ENCODE data around the gene CDCP1.

DNA sequence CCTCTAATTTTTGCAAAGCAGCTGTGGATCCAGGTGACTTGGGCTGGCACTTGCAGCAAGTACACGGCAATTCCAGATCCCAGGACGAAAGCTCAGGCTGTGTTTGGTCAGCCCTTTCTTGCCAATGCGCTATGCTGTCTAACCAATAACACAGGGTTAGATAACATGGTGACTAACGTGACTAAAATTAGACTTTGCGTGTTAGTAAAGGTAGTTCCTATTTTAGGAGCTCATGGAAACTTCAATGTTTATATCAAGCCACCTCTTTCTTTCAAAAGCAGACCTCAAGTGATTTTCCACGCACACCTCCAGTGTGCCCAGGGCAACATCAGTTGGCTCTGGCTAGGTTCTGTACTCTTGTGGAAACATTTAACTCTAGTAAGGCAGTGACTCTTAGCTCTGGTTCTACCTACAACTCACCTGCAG, 32.5 kb downstream of the CDCP1 start:
- TF ChIP-seq, protein P1, sequence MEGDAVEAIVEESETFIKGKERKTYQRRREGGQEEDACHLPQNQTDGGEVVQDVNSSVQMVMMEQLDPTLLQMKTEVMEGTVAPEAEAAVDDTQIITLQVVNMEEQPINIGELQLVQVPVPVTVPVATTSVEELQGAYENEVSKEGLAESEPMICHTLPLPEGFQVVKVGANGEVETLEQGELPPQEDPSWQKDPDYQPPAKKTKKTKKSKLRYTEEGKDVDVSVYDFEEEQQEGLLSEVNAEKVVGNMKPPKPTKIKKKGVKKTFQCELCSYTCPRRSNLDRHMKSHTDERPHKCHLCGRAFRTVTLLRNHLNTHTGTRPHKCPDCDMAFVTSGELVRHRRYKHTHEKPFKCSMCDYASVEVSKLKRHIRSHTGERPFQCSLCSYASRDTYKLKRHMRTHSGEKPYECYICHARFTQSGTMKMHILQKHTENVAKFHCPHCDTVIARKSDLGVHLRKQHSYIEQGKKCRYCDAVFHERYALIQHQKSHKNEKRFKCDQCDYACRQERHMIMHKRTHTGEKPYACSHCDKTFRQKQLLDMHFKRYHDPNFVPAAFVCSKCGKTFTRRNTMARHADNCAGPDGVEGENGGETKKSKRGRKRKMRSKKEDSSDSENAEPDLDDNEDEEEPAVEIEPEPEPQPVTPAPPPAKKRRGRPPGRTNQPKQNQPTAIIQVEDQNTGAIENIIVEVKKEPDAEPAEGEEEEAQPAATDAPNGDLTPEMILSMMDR (conservative IDR thresholded peaks at IDR 0.05) = no peak
- TF ChIP-seq EZH2 (IDR thresholded peaks at IDR 0.05; ENCODE audit: low read depth) = no peak

All from PC-9 (cell line).